ENCODE data around the gene AGBL4.

The AGBL4 gene

DNA sequence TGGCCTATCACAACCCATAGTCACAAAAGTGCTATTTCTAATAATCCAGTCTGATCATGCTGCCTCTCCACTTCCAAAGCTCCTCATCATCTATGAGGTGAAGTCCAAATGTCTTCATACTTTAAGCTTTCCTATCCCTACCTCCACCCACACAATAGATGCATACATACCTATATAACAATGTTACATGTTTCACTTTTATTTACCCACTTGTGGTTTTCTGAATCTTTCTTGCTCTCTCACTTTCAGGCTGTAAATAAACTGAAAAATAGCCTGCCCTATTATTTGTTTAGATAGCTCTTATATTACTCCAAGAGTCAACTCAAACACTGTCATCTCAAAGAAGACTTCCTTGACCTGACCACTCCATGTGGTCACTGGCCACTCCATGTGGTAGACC lies 840.3 kb downstream of the AGBL4 start:
- DNase-seq (ENCODE audit: low read depth), result no peak

DNA sequence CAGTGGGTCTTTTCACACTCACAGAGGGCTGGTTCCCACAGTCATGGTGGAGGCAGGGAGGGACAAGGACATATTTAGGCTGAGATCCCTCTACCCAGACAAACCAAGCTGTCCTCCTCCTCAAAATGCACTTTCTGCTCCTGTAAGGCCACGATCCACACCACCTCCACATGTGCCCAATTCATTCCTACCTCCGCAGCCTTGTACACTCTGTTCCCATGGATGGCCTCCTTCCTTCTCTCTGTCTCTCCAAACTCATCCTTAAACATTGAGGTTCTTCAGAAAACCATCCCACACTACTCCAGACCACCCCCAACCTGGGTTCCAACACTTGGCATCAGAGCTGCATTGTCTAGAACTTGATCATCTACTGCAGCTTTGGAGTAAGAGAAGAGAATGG lies 842.7 kb downstream of the AGBL4 start:
- DNase-seq (ENCODE audit: low read depth), result no peak

DNA sequence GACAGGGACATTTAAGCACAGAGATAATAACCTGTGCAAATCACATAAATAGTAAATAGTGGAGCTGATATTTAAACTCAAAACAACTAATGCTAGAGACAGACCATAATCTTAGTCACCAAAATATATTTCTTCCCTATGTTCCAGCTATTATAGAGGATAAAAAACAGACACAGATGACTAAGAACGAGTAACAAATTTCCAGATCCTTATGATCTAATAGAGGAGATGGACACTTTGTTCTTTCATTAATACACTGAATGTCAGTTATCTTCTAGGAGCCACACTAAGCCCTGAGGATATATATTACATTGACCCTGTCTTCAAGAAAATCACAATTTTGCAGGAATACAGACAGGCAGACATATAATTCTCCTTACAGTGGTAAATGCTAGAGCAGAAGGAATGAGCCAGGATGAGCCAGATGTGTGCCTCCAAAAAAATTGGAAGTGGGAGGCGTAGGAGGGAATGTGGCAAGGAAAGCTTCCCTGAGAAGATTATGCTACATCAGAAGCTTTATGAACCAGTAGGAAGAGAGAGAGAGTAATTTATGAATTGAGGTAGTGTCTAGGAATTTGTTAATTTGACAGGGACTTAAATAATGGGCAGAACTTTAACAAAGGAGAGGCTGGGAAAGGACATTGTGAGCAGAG lies 851.7 kb downstream of the AGBL4 start:
- DNase-seq (ENCODE audit: low read depth), result no peak

DNA sequence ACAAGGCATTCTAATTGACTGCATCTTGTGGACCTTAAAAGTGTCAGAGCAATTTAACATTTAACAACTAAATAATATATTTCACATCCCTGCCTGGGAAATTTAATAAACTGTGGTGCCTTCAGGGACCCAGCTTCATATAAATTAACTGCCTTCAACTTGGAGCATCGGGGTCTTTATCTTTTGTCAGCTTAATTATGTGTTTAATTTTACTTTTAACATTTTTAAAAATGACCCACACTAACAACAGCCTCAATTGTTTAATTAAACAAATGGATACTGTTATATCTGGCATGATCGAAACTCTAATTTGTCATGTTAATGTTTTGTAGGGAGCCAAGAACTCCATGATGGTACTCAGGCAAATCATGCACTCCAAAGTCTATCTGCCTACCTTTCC lies 857.7 kb downstream of the AGBL4 start:
- DNase-seq (ENCODE audit: low read depth), result no peak

DNA sequence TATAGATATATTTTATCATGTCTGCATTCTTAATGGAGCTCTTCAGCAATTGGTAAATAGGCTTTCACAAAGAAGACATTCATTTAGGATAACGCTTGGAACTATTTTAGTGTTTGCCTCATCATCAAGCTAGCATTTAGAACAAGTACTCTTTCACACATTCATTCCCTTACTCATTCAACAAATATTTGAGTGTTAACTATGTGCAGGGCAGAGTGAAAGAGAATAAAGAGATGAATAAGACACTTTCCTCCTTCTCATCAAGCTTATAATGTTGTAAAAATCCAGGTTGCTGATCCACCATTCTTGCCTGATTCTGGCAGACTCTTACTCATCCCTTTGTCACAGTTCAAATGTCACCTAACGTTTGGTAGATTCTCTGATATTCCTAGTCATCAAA lies 860.7 kb downstream of the AGBL4 start:
- no peak for DNase-seq (ENCODE audit: low read depth)

DNA sequence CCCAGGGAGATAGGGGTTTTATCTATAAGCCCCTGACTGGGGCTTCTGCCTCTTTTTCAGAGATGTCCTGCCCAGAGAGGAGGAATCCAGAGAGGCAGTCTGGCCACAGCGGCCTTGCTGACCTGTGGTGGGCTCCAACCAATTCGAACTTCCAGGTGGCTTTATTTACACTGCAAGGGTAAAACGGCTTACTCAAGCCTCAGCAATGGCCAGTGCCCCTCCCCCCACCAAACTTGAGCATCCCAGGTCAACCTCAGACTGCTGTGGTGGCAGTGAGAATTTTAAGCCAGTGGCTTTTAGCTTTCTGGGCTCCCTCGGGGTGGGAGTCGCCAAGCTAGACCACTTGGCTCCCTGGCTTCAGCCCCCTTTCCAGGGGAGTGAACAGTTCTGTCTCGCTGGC lies 863.1 kb downstream of the AGBL4 start:
- no peak for DNase-seq (ENCODE audit: low read depth)

DNA sequence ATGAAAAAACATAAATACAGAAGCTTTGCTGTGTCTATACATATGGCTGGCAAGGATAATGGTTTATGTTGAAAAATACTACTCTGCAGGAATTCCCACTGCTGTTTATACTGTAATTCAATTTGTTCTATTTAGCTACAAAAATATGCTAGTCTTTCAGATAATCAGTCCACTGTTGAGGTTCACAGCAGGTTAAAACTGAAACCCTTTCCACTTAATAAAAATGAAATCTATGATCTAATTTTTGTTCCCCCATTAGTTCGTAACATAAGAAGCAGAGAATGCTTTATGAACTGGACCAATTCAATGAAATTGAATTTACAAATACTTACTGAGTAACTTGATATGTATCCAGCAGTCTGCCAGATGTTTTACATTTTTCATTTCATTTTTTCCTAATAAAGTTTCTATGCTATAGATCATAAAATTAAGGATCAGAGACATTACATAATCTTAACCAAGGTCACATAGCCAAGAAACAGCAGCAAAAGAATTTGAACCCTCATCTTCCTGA lies 887.0 kb downstream of the AGBL4 start:
- no peak for DNase-seq (ENCODE audit: low read depth)

DNA sequence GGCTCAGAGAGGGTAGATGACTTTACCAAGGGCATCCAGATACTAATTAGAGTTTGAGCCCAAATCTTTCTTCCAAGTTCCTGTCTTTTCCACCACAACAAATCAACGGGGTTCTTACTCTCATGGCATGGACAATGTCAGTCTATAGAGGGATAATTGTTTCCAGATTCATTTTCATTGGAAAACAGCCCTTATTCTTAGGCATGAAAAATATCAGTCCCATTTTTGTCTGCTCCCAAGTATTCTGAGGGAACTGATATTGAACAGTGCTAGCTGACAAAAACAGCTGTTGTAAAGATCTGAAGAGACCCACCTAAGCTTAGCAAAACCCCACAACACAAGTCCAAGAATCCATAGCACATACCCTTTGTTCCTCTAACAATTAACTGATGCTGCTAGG lies 898.0 kb downstream of the AGBL4 start:
- DNase-seq (ENCODE audit: low read depth), result no peak

DNA sequence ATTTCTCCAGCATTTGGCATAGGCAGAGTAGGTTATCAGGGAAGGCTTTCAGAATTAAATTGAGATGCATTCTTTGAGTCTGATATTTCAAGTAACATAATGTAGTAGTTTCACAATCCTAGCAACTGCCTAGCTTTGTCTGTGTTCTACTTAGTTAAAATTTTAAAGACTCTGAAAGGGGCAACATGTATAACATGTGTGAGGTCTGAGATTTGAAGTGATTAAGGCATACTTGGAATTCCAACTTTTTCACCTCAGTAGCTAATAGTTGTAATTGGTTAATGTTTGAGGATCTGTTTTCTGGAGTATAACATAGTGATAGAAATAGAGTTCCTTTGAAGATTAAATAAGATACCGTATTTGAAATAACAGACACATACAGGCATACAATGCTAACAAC lies 911.8 kb downstream of the AGBL4 start:
- no peak for DNase-seq (ENCODE audit: low read depth)

DNA sequence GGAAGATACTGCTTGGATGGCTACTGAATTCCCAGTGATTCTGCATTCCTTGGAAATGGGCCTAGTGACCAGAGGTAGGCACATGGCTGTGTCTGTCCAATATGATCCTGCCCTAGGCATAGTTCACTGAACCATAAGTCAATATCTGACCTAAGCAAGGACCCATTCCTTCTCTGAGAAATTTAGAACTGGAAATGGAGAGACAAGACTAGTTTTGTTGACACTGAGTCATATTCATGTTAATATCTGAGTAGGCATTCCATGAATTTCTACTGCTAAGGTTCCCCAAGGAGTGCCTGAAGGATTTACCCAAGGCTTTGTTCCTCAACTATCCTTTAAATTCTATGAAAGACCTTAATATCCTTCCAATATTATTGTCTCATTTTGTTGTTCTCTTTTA lies 917.3 kb downstream of the AGBL4 start:
- DNase-seq (ENCODE audit: low read depth), result no peak

DNA sequence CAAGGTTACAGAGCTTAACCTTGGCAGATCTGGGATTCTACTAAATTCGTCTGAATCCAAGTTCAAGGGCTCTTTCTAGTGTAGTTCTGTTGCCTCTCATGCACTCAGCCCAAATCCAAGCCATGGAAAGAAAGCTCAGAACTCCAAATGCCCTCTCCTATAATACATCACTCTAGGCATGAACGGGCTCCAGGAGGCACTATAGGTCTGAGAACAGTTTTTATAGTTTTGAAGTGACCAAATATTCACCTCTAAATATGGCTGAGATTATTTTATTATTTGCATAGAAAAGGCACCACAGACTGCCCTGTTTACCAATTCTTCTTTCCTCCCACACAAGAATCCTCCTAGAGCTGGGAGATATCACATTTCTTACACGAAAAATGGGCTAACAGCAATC lies 919.2 kb downstream of the AGBL4 start:
- DNase-seq (ENCODE audit: low read depth), result no peak

DNA sequence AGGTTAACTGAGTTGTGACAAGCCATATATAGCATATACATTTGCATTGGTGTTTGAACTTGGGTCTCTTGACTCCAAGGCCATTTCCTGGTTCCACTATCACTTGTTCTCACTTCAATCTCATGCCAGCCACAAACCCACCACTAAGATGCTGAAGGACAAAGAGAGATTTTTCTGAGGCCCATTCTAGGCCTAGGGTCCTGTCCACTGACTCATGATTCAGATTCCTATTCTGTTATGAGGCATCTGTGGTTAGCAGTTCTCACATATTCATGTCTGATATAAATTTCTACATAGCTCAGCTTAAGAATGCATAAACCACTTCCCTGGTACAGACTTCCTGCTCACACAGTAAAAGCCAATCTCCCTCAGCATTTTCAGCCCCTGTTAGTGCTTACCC lies 921.0 kb downstream of the AGBL4 start:
- DNase-seq (ENCODE audit: low read depth), result peak; percentile 31

DNA sequence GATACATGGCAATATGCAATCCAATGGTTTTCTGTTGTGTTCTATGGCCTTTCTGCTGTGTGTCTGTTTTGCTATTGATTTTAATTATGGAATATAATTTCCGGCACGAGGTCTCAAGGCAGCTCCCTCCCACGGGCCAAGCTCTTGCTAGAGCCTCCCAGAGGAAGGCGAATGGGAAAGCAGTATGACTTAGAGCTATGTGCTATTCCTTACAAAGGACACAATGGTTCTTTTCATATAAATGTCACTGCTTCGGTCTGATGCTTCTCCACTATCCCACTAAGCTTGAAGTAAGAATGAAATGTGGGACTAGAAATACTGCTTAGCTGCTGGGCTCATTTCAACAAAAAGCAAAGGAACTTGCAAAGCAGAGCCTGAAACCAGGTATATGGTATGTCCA lies 924.9 kb downstream of the AGBL4 start:
- DNase-seq (ENCODE audit: low read depth), result no peak

DNA sequence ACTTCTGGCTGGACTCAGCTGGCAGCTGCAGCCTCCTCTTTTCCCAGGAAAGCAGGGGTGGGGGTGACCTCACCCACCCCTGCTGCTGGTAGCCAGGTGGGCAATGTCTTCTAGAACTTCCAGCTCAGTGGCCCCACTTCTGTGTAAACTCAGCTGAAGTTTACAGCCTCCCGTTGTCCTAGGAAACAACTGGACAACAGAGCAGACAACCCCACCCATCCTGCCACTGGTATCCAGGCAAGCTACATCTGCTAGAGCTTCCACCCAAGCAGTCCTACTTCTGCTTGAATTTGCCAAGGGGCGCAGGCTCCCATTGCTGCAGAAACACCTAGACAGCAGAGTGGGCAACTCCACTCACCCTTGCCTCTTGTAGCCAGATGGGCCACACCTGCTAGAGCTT lies 937.4 kb downstream of the AGBL4 start:
- no peak for DNase-seq (ENCODE audit: low read depth)

DNA sequence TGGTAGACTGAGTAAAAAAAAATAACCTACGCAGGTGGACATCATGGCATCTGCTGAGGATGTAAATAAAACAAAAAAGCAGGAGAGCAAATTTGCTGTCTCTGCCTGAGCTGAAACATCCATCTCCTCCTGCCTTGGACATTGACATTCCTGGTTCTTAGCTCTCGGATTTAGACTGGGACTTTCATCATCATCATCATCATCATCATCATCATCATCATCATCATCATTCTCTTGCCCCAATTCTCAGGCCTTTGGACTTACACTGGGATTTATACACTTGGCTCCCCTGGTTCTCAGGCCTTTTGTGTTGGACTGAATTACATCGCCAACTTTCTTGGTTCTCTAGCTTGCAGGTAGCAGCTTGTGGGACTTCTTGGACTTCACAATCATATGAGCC lies 938.7 kb downstream of the AGBL4 start:
- no peak for DNase-seq (ENCODE audit: low read depth)

DNA sequence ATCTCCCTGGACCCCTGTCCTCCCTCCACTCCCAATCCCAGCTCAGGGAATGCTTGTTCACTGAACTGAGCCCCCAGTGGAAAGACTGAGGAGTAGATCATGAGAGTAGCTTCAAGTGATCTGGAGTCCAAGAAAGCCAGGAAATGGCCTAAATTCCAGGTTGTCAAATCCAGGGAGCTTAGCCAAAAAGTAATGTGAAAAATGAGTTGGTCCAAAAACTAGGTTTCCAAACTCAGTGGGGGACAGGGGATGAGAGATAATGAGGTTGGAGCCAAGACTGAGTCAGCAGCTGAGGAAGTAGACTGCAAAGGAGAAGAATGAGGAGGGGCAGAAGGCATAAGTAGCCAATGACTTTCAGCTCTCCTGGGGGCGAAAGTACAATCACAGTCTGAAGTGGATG lies 963.0 kb downstream of the AGBL4 start:
- DNase-seq (ENCODE audit: low read depth), result peak; percentile 6

DNA sequence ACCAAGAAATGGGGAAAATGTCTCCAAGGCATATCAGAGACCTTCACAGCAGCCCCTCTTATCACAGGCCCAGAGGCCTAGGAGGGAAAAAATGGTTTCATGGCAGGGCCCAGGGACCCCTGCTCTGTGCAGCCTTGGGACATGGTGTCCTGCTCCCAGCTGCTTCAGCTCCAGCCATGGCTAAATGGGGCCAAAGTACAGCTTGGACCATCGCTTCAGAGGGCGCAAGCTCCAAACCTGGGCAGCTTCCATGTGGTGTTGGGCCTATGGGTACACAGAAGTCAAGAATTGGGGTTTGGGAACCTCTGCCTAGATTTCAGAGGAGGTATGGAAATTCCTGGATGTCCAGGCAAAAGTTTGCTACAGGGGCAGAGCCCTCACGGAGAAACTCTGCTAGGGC lies 964.7 kb downstream of the AGBL4 start:
- no peak for DNase-seq (ENCODE audit: low read depth)

DNA sequence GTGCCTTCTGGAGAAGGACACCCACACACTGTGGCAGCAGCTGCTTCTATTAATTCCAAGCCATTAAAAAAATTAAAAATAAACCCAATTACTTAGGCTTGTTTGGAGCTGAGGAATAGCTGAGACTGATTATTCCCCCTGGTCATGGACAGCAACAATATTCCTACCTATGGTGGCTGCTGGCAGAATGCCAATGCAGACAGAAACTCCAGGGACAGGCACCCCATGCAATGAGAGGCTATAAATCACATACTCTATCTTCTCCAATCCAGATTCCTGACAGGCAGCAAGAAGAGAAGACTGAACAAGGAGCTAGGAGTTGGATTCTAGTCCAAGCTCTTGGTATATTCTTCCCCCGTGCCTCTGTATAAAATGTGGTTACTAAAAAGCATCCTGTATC lies 971.7 kb downstream of the AGBL4 start:
- no peak for DNase-seq (ENCODE audit: low read depth)

DNA sequence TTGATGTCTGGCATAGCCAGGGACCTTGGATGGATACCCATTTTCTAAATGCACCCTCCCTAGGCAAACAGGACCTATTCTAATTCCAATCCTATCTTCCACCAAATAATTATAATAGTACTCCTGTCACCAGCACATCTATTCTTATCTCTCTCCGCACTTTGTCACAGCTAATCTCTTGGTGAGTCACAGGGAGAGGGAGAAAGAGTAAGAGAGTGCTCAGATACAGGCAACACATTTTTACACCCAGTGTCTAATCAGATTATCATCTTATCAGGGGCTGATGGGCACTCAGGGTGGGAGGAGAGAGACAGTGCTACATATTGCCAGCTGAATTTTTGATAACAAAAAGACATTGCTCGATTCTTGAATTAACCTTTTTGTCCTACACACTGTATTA lies 972.1 kb downstream of the AGBL4 start:
- no peak for DNase-seq (ENCODE audit: low read depth)

DNA sequence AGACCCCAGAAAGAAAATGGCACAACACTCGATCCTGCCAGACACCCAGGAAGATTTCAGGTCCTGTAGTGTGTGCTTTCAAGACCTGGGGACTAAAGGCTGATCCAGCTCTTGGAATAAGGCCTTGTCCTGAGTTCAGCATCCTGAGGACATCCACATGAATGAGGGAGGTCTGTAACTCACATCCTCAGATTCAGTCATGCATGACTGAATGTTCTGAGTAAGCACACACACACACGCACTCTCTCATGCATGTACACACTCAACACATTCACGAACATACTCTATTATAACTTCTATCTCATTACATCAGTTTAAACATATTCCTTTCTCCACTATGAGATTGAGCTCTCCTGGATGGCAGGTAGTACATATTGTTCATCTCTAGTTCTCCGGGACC lies 973.7 kb downstream of the AGBL4 start:
- no peak for DNase-seq (ENCODE audit: low read depth)

DNA sequence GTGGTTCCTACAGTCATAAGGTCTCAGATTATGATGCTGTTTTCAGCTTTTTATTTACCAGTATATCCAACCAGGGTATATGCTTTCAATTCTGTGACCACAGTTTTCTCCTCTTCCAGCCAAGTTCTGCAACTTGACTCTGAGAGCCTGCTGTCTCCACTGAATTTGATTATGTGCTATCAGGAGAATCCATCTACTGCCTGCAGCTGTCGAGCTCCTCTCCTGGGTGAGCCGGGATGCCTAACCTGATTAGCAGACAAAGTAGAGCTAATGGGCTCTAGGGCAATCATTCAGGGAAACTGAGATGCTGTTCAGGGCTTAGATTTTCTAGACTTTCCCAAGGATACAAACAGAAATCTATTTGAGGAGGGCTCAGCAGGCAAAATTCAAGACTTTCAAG lies 975.6 kb downstream of the AGBL4 start:
- DNase-seq (ENCODE audit: low read depth), result no peak

DNA sequence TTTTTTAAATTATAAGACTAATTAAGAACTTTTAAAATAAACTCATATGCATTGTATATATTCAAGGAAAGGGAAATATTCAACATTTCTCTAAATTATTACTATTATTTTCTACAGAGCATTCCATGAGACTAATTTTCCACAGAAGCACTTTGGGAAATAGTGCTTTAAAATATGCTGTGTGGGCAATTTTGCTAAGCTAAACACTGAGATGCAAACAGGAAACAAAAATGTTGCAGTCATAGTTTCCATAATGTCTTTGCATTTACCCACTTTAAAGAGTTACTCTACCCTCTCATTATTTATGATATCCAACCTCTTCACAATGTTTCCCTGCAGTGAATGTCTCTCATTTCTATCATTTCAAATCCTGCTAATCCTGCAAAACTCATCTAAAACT lies 977.4 kb downstream of the AGBL4 start:
- no peak for DNase-seq (ENCODE audit: low read depth)

DNA sequence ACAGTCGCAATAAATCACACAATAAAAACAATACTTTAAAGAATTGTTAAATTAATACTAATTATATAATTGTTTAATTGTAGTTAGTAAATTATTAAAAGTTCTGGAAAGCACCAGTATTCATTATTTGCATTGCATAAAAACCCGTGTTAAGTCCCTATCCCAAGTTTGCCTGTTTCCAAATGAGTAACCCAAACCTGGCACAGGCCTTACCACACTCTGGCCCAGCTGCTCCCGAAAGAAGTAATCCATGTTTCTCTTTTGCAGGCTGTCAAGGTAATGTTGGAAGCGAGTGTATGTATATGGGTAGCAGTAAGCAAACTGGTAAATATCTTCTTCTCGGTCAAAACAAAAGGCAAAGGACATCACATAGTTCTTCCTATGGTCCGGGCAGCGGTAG lies 978.4 kb downstream of the AGBL4 start:
- DNase-seq (ENCODE audit: low read depth), result no peak

DNA sequence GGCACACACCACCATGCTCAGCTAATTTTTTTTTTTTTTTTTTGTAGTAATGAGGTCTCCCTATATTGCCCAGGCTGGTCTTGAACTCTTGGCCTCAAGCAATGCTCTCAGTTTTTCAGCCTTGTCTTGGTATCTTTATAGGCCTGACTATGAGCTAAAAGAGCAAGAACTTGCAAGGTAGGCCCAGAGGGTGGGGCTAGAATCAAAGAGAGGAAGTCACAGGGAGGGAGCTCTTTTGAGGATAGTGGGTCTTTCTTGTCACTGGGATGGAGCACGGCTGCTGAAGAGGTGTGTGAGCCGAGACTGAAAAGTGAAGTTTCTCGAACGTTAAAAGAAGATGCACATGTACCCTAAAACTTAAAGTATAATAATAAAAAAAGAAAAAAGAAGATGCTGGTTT lies 987.1 kb downstream of the AGBL4 start:
- no peak for DNase-seq (ENCODE audit: low read depth)

DNA sequence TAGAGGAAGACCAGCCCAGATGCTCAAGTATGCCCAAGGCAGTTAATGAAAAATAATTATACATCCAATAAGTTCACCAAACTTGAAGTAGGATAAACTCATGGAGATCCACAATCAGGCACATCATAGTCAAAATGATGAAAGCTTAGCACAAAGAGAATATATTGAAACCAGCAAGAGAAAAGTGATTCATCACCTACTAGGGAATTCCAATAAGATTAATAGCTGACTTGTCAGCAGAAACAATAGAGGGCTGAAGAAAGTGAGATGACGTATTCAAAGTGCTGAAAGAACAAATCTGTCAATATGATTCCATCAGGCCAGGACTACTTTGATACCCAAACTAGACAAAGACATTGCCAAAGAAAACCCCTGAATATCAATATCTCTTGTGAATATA lies 995.4 kb downstream of the AGBL4 start:
- no peak for DNase-seq (ENCODE audit: low read depth)
